ENCODE data around the gene ZNF580.

The ZNF580 gene

GRCh38 chr19:55606471-55606787 lies 34.4 kb upstream of the ZNF580 start:
- no peak for DNase-seq

- no peak for DNase-seq
Observed at GRCh38 chr19:55606817-55607216, 34.0 kb upstream of the ZNF580 start.

- no peak for DNase-seq
Observed at GRCh38 chr19:55609326-55609725, 31.5 kb upstream of the ZNF580 start.

GRCh38 chr19:55611300-55611982 lies 29.4 kb upstream of the ZNF580 start:
- no peak for DNase-seq

- DNase-seq, result no peak
Observed at GRCh38 chr19:55611983-55612645, 28.7 kb upstream of the ZNF580 start.

DNA sequence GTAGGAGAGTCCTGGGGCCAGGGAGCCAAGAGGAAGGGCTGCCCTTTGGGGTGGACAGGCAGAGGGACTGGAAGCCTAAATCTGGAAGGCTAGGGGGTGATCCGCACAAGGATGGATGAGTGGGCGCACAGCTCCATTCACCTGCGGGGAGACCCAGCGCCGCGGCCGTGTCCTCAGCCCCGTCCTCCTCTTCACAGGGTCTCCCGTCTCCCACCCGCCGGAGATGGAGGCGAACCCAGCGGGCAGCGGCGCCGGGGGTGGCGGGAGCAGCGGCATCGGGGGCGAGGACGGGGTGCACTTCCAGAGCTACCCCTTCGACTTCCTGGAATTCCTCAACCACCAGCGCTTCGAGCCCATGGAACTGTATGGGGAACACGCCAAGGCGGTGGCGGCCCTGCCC lies 27.4 kb upstream of the ZNF580 start:
- DNase-seq, result no peak

- DNase-seq, result no peak
Observed at GRCh38 chr19:55613930-55614710, 26.7 kb upstream of the ZNF580 start.

DNA sequence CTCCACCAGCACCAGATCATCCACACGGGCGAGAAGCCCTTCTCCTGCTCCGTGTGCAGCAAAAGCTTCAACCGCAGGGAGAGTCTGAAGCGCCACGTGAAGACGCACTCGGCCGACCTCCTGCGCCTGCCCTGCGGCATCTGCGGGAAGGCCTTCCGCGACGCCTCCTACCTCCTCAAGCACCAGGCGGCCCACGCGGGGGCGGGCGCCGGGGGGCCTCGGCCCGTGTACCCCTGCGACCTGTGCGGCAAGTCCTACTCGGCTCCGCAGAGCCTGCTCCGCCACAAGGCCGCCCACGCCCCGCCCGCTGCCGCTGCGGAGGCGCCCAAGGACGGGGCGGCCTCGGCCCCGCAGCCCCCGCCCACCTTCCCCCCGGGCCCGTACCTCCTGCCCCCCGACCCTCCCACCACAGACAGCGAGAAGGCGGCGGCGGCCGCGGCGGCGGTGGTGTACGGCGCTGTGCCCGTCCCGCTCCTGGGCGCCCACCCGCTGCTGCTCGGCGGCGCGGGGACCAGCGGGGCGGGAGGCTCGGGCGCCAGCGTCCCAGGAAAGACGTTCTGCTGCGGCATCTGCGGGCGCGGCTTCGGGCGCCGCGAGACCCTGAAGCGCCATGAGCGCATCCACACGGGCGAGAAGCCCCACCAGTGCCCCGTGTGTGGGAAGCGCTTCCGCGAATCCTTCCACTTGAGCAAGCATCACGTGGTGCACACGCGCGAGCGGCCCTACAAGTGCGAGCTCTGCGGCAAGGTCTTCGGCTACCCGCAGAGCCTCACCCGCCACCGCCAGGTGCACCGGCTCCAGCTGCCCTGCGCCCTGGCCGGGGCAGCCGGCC lies 25.9 kb upstream of the ZNF580 start:
- DNase-seq, result no peak

GRCh38 chr19:55615543-55616394 lies 25.0 kb upstream of the ZNF580 start:
- DNase-seq, result no peak

DNA sequence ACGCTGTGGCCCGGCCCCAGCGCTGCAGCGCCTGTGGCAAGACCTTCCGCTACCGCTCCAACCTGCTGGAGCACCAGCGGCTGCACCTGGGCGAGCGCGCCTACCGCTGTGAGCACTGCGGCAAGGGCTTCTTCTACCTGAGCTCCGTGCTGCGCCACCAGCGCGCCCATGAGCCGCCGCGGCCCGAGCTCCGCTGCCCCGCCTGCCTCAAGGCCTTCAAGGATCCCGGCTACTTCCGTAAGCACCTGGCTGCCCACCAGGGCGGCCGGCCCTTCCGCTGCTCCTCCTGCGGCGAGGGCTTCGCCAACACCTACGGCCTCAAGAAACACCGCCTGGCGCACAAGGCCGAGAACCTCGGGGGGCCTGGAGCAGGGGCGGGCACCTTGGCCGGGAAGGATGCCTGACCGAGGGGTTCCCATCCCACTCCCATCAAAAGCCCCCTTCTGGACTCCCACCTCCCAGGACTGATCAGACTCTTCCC lies 24.4 kb upstream of the ZNF580 start:
- DNase-seq, result no peak

DNA sequence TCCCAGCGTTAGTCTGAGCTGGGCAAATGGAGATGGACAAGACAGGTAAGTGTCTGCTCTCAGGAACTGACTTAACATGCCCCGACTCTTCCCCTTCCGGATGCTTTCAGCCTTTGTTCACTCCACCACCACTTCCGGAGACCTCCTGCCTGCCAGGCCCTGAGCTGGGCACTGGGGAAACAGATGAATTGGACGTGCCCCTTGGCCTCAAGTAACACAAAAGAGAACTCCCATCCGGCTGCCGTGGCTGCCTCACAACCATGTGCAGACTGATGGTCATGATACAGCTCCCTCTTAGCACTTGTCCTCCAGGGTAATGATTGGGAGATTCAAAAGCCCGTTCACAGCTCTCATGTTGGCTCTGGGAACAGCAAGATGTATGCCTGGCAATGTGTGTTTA lies 23.4 kb upstream of the ZNF580 start:
- no peak for DNase-seq

GRCh38 chr19:55618426-55618825 lies 22.4 kb upstream of the ZNF580 start:
- no peak for DNase-seq

- no peak for DNase-seq
Observed at GRCh38 chr19:55619286-55619685, 21.5 kb upstream of the ZNF580 start.

DNA sequence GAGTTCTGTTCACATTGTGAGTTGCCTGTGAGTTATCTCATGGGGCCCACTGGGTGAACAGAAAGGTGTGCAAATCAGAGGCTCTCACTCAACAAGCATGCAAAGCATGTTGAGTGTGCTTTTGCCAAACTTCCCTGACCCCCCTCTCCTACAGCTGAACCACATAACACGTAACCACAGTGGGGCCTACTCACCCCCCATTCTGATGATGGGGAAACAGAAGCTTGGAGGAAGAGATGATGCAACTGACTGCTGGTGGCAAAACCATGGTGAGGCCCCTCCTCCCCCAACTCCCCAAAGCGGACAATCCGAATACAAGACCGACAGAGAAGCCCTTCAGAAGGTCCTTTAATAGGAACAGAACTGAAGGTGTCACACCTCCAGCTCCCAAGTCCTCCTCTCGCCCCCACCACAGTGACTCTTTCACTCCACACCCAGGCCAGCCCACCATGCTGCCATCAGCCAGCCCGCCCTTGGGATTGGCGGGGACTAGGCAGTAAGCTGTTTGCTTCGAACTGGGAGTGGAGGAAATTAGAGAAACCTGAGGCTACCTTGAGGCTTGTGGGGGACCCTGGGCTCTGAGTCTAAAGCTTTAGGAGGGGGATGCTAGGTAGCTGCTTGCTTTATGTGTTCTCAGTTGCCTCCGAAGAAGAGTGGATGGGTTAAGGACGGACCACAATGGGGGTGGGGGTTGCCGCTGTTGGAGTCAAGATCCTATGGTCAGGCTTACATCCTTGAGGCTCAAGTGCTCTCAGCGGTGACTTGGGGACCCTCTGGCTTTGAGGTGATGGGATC lies 20.2 kb upstream of the ZNF580 start:
- DNase-seq, result no peak

- no peak for DNase-seq
Observed at GRCh38 chr19:55621205-55621672, 19.6 kb upstream of the ZNF580 start.

DNA sequence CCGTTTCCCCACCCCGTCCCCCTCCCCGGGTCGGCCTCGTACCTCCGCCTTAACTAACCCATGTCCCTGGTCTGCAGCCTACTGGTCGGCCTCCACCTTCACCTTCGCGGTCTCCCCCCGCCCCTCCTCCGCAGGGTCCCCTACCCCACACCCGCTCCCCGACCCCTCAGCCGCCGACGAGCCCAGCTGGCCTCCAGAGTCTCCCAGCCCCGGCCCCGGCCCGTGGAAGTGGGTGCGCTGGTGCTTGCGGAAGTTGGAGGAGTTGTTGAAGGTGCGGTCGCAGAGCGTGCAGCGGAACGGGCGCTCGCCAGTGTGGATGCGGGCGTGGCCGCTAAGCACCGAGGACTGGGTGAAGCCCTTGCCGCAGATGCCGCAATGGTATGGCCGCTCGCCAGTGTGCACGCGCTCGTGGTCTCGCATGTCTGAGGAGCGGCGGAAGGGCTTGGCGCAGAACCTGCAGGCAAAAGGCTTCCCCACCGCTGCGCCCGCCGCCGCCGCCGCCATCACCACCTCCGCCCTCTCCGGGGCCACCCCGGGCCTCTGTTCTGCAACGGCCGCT lies 19.1 kb upstream of the ZNF580 start:
- DNase-seq, result no peak

DNA sequence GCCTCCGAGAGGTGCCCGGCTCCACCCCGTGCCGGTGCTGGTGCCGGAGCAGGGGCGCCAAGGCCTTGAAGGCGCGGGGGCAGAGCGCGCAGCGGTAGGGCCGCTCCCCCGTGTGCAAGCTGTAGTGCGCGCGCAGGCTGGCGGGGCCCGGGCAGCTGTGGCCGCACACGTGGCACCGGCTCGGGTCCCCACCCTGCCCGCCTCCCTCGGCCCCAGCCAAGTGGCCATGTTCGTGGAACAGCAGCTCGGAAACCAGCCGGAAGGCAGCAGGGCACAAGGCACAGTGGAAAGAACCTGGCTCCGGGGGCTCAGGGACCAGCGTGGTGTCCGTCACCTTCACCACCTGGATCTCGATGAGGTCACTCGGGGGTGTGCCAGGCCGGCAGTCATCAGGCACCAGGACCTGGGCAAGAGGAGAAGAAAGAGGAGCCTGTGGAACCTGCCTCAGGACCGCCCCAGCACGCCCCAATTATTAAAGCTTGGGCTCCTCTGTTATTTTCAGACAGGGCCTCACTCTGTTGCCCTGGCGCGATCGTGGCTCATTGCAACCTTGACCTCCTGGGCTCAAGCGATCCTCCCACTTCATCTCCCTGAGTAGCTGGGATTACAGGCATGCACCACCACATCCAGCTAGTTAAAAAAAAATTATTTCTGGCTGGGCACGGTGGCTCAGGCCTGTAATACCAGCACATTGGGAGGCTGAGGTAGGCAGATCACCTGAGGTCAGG lies 18.4 kb upstream of the ZNF580 start:
- DNase-seq, result no peak

- DNase-seq, result no peak
Observed at GRCh38 chr19:55623130-55623529, 17.7 kb upstream of the ZNF580 start.

GRCh38 chr19:55623561-55623960 lies 17.2 kb upstream of the ZNF580 start:
- no peak for DNase-seq

Measured in NCI-H1436 (cell line).